ENCODE measurements around the gene ARSG. TPM values are rescaled to one million over a fixed set of nuclear protein-coding genes. Genes with fewer than 3 reads are reported as not detected.

ARSG gene
- total RNA-seq, result 5.8 to 9.1 TPM (median 7.4 TPM) in 3 replicates
- long read RNA-seq, full-length matches to known transcripts, result 5 of 15 reads
- long read RNA-seq, partial matches to known transcripts, result 1 of 15 reads
- long read RNA-seq, other reads (novel, unspliced or antisense), result 9 of 15 reads

DNA sequence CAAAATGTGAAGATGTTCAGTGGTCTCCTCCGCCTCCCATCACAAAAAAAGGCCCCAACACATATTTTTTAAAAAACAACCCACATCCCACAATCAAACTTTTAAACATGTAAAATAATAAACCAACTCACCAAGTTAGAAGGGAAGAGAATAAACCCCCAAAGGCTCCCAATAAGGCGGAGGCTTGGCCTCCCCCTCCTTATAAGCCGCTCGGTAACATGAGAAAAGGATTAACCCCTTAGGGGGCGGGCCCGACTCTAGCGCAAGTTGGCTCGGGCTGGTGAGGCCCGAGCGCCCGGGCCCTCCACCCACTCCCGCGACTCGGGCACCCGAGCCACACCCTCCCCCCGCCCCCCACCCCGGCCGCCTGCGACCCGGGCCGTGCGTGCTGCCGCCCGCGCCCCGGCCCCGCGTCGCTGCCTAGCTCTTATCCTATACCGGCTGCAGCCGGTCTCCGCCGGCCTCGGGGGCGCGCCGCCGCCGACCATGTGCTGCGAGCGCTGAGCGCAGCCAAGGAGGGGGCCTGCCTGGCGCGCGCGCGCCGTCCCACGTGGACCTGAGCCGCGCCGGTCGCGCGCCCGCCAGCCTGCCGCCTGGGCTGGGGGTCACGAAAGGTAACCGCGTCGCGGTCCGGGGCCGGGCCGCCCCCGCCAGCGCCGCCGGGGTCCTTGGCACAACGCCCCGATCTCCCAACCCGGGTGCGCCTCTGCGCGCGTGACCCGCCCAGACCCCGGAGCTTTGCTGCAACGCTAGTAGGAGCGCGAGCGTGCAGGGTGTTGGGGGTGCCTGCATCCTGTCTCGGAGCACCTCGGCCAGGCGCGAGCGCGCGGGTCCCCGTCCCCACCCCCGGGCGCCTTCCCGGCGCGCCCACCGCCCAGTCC lies at the start of gene ARSG, which contains the start of gene SLC16A6:
ARSG (plus strand) TSS at position 541 of the 881 bp plus-strand sequence. CDS start 15,999 bp downstream, outside the sequence.
SLC16A6 (minus strand) TSS at position 173 of the 881 bp plus-strand sequence. CDS start 12,807 bp downstream, outside the sequence.
- H3K36me3 Mint-ChIP-seq (ENCODE audit: low read depth), result no peaks in the 10 kb centered on the region
- no peak within 1 kb of the TSS for H3K27ac Mint-ChIP-seq (ENCODE audit: unreplicated experiment)
- TF ChIP-seq CTCF (IDR thresholded peaks at IDR 0.05), result no peak
- DNase-seq (ENCODE audit: low spot score), result no peak
- peak within 1 kb of the TSS; percentile 77 for H3K4me3 Mint-ChIP-seq (ENCODE audit: unreplicated experiment)
- H3K27me3 Mint-ChIP-seq (ENCODE audit: low read depth), result peaks cover 10% of the 10 kb centered on the region
- H3K4me1 Mint-ChIP-seq (ENCODE audit: low read depth), result peaks cover 16% of the 10 kb centered on the region
- no peaks in the 10 kb centered on the region for H3K9me3 Mint-ChIP-seq (ENCODE audit: low read depth)

DNA sequence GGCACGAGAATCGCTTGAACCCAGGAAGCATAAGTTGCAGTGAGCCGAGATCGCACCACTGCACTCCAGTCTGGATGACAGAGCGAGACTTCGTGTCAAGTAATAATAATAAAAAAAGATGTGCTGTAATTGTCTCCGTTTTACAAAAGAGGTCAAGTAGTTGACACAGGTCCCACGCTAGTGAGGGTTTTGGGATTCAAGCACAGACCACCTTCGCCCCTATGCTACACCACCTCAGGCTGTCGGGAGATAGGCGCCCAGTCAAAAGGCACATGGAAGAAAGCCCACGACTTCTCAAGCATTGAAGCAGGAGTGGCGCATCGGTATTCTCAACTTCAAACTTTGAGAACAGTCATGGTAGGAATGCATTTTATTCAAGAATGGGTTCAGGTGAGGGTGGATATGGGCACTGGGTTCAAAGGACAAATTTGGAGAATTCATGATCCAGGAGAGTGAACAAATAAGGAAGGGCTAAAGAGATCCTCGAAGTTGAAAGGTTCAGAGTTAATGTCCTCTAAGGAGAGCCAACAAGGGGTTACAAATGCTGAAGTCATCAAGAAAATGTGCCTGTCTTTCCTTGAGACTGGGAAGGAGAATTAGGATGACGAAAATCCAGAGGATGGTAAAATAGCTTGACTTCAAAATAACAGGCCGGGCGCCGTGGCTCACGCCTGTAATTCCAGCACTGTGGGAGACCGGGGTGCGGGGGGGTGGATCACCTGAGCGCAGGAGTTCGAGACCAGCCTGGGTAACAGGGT lies 44.8 kb upstream of the ARSG start:
- Mint-ChIP-seq H3K36me3 (ENCODE audit: low read depth) (no peaks in the 10 kb centered on the region), H3K27ac (ENCODE audit: unreplicated experiment) (no peak overlapping the region), H3K4me1 (ENCODE audit: low read depth) (peaks cover 18% of the 10 kb centered on the region), H3K9me3 (ENCODE audit: low read depth) (no peaks in the 10 kb centered on the region), H3K27me3 (ENCODE audit: low read depth) (no peaks in the 10 kb centered on the region), H3K4me3 (ENCODE audit: unreplicated experiment) (peak overlapping the region; percentile 56)
- peak; percentile 88 for DNase-seq (ENCODE audit: low spot score)
- TF ChIP-seq CTCF (IDR thresholded peaks at IDR 0.05), result no peak

GRCh38 chr17:68247445-68248198 lies 43.7 kb upstream of the ARSG start, which contains the start of gene AMZ2:
AMZ2 (plus strand) TSS chr17:68248043; CDS start chr17:68250188, 2,145 bp downstream.
- peak; percentile 97 for DNase-seq (ENCODE audit: low spot score)
- TF ChIP-seq CTCF (IDR thresholded peaks at IDR 0.05), result no peak
- H3K4me3 Mint-ChIP-seq (ENCODE audit: unreplicated experiment), result peak within 1 kb of the TSS; percentile 94
- H3K36me3 Mint-ChIP-seq (ENCODE audit: low read depth), result peaks cover 3% of the 10 kb centered on the region
- H3K9me3 Mint-ChIP-seq (ENCODE audit: low read depth), result no peaks in the 10 kb centered on the region
- peaks cover 18% of the 10 kb centered on the region for H3K4me1 Mint-ChIP-seq (ENCODE audit: low read depth)
- peak within 1 kb of the TSS; percentile 95 for H3K27ac Mint-ChIP-seq (ENCODE audit: unreplicated experiment)
- H3K27me3 Mint-ChIP-seq (ENCODE audit: low read depth), result no peaks in the 10 kb centered on the region

- DNase-seq (ENCODE audit: low spot score), result no peak
- Mint-ChIP-seq H3K27ac (ENCODE audit: unreplicated experiment) (peak overlapping the region; percentile 95), H3K27me3 (ENCODE audit: low read depth) (no peaks in the 10 kb centered on the region), H3K4me1 (ENCODE audit: low read depth) (peaks cover 18% of the 10 kb centered on the region), H3K4me3 (ENCODE audit: unreplicated experiment) (peak overlapping the region; percentile 94), H3K36me3 (ENCODE audit: low read depth) (peaks cover 6% of the 10 kb centered on the region), H3K9me3 (ENCODE audit: low read depth) (no peaks in the 10 kb centered on the region)
- no peak for TF ChIP-seq CTCF (IDR thresholded peaks at IDR 0.05)
Observed at GRCh38 chr17:68248199-68248825, 43.0 kb upstream of the ARSG start.

All from chondrocyte (in vitro differentiated cells).